ENCODE data around the gene NBPF3. TPM values are rescaled to one million over a fixed set of nuclear protein-coding genes. Genes with fewer than 3 reads are reported as not detected.

Gene NBPF3
- total RNA-seq, 1 donor, result 13.6 TPM

DNA sequence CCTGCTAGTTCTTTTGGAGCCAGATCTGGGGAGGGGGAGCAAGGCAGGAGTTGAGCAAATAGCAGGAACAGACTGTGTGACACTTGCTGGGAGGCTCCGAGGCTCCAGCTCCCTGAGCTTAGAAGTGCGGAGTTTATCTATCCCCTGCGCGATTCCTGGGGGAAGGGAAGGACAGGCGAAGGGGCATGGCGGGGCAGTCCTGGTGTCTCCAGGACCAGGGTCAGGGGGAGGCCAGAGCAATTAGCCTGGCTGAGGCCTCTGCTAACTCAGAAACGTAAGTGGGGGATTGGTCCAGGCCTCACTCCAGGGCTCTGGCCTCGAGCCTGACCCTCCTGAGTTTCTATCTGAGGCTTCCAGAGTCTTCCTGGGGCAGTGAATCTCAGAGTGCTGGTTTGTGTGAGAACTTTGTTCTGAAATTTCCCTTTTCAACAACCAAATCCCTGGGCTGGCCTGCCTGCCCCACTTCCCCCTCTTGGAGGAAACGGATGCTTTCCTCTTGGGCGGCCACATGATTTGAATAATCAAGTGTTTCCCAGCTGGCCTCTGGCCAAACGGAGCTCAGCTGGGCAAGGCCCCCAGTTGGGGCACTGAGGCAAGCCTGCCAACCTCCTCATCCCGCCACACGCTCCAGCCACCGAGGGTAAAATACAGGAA is 84.9 kb downstream of the NBPF3 start:
- TF ChIP-seq, protein P1, sequence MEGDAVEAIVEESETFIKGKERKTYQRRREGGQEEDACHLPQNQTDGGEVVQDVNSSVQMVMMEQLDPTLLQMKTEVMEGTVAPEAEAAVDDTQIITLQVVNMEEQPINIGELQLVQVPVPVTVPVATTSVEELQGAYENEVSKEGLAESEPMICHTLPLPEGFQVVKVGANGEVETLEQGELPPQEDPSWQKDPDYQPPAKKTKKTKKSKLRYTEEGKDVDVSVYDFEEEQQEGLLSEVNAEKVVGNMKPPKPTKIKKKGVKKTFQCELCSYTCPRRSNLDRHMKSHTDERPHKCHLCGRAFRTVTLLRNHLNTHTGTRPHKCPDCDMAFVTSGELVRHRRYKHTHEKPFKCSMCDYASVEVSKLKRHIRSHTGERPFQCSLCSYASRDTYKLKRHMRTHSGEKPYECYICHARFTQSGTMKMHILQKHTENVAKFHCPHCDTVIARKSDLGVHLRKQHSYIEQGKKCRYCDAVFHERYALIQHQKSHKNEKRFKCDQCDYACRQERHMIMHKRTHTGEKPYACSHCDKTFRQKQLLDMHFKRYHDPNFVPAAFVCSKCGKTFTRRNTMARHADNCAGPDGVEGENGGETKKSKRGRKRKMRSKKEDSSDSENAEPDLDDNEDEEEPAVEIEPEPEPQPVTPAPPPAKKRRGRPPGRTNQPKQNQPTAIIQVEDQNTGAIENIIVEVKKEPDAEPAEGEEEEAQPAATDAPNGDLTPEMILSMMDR (IDR thresholded peaks at IDR 0.05; ENCODE audit: insufficient read depth, low read length), result no peak
- H3K4me3 ChIP-seq (ENCODE audit: low read depth, low read length), result no peak overlapping the region
- DNase-seq (ENCODE audit: low read depth), result no peak

DNA sequence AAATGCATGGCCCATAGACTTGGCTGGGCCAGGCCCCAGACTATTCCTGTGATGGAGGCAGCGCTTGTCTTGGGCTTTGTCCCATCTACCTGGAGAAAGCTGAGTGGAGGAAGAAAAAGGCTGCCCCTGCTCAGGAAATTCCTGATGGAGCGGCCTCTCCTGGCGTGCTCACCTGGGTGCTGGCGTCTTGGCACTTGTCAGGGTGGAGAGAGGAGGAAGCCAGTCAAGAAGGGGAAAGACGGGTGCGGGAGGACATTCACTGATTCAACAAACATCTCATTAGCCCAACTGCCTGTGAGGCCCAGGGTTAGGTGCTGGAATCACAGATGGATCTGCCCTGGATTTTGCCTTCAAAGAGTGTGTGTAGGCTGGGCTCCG is 85.4 kb downstream of the NBPF3 start:
- TF ChIP-seq, protein P1 (IDR thresholded peaks at IDR 0.05; ENCODE audit: insufficient read depth, low read length), result no peak
- H3K4me3 ChIP-seq (ENCODE audit: low read depth, low read length), result no peak overlapping the region
- no peak for DNase-seq (ENCODE audit: low read depth)

DNA sequence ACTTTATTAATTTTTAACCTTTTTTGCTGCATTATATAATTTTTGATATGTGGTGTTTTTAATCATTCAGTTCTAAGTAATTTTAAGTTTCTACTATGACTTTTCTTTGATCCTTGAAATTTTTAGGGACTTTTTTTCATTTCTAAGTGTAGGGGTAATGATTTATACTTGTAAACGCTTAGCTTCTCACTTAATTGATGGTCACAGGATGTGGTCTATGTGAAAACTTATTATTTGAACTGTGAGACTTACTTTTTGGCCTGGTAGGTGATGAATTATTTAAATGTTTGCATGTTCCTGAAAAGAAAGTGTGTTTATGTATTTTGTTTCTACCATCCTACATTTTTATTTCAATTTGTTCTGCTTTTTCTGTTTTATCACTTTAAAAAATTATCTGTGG is 86.5 kb downstream of the NBPF3 start:
- no peak overlapping the region for H3K4me3 ChIP-seq (ENCODE audit: low read depth, low read length)
- DNase-seq (ENCODE audit: low read depth), result no peak
- TF ChIP-seq, protein P1 (IDR thresholded peaks at IDR 0.05; ENCODE audit: insufficient read depth, low read length), result no peak

DNA sequence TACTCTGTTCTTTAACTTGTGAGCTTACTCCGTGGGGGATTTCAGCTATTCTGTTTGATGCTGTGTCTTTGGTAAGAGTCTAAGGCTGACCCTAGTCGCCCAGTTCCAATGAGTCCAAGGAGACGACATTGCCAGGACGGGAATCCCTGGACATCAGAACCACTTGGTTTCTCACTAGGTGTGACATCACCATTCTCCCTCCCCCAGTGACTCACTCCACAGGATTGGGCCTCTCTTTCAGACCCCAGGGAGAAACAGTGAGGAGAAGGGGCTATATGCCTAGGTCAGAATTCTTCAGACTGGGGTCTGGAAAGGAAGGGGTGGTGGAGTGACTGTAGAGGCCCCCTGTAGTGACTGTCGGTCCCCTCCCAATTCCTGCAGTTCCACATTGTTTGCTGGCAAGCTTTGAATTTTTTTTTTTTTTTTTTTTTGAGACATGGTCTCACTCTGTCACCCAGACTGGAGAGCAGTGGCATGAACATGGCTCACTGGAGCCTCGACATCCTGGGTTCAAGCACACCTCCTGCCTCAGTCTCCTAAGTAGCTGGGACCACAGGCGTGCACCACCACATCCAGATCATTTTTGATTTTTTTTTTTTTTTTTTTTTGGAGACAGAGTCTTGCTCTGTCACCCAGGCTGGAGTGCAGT is 90.6 kb downstream of the NBPF3 start:
- DNase-seq (ENCODE audit: low read depth), result no peak
- no peak overlapping the region for H3K4me3 ChIP-seq (ENCODE audit: low read depth, low read length)
- TF ChIP-seq, protein P1 (IDR thresholded peaks at IDR 0.05; ENCODE audit: insufficient read depth, low read length), result no peak

DNA sequence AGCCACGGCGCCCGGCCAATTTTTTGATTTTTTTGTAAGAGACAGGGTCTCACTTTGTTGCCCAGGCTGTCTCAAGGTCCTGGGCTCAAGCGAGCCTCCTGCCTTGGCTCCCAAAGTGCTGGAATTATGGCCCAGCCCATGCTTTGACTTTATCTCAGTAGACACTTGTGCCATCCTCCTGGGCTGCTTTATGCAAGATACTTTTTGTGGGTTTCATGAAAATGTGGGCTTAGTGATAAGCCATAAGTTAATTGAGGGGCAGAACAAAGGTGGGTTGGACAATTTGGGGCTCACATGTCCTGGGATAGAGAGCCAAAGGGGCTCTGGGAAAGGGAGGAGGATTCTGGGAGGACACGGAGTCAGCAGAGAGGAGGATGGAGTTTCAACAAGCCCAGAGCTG is 91.3 kb downstream of the NBPF3 start:
- DNase-seq (ENCODE audit: low read depth), result no peak
- TF ChIP-seq, protein P1 (IDR thresholded peaks at IDR 0.05; ENCODE audit: insufficient read depth, low read length), result no peak
- no peak overlapping the region for H3K4me3 ChIP-seq (ENCODE audit: low read depth, low read length)

DNA sequence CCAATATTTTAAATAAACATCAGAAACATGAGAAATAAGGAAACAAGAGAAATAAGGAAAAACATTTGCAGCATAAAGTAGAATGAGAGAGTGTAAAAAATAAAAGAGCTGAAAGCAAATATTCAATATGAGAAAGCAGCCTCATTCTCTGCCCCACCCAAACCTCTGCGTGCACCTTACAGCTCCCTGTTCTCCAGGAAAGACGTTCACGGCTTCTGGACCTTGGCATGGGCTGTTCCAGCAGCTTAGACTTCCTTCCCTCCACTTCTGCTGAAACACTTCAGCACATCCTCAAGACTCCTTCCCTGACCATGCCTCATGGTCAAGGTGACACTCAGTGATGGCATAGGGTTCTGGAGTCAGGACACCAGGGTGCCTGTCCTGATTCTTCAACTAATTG is 92.6 kb downstream of the NBPF3 start:
- DNase-seq (ENCODE audit: low read depth), result no peak
- no peak overlapping the region for H3K4me3 ChIP-seq (ENCODE audit: low read depth, low read length)
- TF ChIP-seq, protein P1 (IDR thresholded peaks at IDR 0.05; ENCODE audit: insufficient read depth, low read length), result no peak
